GM18502 (cell line): ENCODE data around the gene SEMA3C.

Source experiments
- ATAC-seq: cut with Tn5 transposase; IDR thresholded peaks from one replicate; pipeline ENCODE4 v1.9.1; 2021; ENCODE audit warnings: mild to moderate bottlenecking; ENCODE audit not compliant: unreplicated experiment, poor library complexity

The SEMA3C gene

DNA sequence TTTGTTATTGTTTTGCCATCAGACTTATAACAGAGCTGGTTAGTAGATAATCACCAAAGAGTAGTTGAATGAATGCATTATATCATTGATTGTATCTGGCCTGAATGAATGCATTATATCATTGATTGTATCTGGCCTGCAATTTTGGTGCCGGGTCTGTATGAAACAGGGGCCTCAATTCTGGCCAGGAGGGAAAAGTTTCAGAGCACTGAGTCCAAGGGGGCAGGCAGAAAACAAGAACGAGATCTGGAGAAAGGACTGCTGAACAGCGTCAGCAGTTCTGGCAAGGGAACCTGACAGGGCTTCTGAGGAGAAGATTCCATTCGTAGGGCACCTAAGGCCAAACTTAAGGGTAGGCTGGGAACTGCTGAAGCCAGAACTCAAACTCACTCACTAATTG is 128.0 kb downstream of the SEMA3C start:
- ATAC-seq, result no peak

DNA sequence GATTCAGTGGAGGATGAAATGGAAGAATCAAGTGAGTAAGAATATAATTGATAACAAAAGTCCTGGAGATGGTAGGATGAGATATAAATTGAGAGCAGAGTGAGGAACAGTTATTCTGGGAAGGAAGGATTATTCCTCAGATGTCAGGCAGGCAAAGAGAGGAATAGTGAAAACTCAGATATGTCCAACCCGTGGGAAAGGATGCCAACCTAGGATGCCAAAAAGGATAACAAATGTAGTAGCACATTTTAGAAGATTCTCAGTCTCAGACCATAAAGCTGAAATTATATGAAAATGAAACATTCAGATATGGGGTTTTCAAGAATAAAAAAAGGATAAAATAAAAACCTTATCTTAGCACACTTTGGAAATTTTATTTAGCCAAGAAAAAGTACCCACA is 131.1 kb downstream of the SEMA3C start:
- no peak for ATAC-seq

DNA sequence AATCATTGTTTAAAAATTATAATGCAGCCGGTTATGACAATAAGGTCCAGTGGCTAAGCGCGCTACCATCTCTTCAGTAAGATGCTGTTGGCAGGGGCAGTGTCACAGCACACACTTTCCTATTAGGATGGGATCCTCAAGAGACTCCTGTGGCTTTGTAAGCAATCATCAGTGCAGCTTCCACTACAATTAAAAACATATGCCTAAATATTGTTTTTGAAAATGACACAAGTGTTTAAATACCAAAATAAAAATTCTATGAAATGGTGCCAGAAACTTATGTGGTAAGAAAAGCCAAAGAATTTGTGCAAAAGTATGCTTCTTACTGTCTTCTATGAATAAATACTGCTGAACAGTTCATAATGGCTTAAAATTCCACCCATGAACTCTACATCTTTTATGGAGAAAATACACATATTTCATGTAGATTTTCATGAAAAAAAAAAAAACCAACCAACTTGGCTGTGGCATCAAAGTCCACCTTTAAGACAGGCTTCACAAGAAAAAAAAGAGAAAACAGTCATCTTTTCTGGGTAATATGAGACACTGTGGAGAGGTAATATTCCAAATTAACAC is 132.8 kb downstream of the SEMA3C start:
- ATAC-seq, result no peak

DNA sequence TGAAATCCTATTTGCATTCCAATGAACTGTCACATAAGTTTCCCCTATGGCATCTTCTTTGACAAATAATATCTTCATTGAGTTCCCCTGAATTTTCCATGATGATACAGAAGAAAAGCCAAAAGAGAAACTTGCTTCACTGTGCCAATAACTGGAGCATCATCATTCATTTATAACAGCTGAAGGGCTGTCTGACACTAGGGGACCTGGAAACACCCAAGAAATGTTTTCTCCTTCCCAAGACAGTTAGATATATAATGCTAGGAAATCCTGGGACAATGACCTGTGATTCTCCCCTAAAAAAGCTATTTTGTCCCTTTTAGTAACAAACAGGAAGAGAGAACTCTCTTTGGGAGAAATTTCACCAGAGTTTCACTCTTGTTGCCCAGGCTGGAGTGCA is 133.6 kb downstream of the SEMA3C start:
- ATAC-seq, result no peak

DNA sequence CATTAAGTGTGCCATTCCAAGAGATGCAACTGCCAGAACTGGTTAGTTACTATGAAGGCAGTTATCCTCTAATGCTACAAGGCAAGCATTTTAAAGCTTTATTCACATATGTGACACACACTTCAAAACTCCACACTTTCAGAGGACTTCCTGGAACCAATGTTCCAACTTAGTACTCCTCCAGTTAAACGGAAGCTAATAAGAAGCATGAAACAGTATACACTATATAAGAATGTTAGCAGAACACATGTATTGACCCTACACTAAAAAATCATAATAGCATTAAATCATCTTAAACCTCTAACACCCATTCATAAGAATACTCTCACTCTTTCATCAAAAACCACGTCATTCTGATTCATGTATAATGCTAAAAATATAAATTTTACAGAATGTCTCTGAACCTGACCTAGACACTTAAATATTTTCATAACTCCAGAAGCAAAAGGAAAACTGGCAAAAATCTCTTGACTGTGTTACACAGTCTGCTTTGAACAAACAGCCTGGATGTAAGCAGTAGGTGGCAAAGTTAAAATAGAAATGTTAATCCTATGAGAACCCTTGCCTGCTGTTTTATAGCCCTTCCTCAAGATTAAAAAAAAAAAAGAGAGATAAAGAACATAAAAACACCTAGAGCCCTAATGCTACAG is 135.0 kb downstream of the SEMA3C start:
- no peak for ATAC-seq

DNA sequence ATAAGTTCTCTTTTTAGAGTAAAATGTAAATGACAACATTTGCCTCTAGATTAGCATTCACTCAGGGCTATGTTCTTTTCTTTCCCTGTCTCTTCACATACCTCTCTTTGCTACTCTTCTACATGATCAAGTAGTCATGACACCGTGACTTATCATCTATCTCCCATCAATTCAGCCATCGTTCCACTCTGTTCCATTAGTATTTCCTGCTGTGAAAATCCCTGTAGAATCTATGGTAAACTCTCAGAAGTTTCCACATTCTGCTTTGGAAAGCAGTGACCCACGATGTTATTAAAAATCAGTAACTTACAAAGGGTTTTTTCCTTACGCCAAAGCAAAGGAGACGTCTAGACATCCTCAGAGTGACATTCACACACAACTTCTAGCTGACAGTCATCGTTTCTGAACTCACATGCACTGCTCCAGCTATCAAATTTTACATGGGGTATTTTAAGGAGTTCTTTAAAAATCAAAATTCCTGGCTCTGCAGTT is 135.6 kb downstream of the SEMA3C start:
- ATAC-seq, result no peak

DNA sequence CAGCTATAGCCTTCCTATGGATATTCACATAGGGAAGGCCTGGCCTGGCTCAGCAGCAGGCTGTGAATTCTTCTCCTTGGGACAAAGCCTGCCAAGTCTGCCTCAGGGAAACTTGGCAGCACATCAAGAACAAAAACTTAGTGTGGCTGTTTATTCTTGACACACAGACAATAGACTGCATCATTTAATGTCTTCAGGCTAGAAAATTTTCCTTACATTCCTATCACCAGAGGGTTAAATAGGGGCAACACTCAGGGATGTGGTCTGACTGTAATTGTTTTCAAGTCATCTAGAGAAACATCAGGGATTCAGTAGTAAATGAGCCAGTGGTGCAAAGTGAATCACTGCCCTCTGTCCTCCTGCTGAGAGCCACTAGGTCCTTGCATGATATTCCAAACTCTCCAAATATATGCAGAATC is 137.3 kb downstream of the SEMA3C start:
- no peak for ATAC-seq

DNA sequence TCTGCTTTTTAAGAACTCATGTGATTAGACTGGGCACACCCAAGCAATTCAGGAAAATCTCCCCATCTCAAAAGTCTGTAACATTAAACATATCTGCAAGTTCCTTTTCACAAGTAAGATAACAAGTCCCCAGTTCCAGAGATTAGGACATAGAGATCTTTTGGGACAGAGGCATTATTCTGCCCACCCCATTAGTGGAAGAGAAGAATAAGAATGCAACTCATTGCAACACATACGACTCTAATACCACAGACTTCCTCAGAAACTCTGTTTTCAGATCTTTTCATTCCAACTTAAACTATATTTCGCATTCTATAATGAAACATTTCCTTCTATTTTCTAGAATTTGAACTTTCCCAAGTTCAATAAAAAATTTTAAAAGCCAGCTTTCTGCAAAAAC is 137.7 kb downstream of the SEMA3C start:
- ATAC-seq, result no peak

DNA sequence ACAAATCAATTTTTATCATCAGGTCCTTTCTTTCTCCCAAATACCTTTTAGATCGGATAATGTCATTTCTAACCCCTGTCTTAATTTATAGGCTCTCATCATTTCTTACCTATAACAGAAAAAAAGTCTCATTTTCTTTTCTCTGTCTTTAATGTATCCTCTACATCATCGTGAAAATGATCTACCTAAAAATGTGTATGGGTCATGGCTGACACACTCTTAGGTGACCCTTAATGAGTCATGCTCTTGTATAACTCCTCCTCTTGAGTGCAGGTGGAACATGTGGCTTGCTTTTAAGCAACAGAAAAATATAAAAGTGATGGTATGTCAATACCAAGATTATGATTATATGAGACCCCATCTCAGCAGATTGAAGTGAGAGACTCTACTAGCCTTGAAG is 139.4 kb downstream of the SEMA3C start:
- ATAC-seq, result no peak

DNA sequence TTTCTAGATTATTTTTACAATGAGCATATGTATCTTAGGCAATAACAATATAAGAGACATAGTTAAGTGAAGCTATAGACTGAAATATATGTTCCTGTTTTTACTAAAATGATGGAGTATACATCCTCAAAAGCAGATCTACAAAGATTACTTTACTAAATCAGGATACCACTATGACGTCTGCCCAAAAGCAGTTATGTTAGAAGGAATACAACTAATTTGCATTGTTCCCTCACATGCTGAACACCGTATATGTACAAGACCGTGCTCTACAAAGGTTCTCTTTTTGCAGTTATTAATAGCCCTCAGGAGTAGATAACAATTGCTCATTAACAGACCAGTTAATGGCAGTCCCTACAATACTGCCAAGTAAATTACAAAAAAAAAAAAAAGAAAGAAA is 143.0 kb downstream of the SEMA3C start:
- ATAC-seq, result no peak

DNA sequence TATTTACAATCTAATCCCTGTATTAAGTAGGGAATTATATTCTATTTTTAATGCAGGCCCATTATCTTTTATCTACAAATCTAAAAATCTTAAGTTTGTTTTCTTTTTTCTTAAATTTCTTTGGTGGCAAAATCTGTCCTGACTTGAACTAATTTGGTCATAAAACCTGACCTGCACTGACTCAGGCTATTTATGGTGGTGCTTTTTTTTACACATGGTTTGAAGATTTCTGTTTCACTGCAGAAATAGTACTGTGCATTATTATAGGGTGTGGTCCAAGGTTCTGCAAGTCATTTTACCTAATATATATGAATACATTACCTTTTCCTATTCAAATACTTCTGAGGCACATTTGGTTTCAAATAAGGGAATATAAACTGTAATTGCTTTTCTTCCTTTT is 143.4 kb downstream of the SEMA3C start:
- ATAC-seq, result no peak

DNA sequence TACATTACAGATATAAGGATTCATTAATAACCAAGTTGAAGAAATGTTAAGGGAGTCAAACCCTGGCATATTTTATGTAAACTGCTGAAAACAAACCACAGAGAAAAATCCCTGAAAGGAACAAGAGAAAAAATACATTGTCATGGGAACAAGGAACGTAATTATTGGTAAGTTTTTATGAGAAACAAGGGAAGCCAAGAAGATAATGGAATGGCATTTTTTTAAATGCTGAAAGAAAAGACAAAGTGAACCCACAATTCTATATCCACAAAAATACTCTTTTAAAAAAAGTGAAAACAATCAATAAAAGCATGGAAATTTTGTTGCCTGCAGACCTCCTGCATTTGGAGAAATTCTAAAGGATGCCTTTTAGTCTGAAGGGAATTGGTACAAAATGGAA is 144.0 kb downstream of the SEMA3C start:
- no peak for ATAC-seq

DNA sequence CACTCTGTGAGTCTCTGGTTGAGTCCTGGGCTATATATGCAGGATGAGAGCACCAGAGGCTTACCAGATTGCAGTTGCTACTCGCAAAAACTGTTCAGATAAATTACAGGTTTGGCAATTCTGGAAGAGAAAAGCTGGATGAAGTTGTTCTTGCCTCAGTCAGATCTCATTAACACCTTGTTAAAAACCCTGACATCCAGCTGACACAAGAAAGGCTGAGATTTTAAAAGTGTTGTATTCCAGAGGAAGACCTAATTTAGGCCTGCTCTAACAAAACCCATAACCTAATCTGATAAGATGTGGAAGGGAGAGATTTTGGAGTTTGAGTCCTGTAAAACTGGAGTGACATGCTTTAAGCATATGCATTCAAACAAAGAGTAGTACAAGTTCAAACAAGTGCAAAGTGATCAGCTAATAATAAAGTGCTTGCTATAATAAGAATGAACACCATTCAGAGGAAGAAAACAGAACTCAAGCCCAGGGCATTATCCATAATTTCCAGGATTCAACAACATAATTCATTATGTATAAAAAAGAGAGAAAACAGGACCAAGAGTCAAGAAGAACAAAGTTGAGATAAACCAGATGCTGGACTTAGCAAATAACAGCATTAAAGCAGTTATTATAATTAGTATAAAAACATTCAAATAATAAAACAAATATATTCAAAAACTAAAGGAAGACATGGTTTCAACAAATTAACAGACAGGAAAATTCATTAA is 144.9 kb downstream of the SEMA3C start:
- no peak for ATAC-seq

DNA sequence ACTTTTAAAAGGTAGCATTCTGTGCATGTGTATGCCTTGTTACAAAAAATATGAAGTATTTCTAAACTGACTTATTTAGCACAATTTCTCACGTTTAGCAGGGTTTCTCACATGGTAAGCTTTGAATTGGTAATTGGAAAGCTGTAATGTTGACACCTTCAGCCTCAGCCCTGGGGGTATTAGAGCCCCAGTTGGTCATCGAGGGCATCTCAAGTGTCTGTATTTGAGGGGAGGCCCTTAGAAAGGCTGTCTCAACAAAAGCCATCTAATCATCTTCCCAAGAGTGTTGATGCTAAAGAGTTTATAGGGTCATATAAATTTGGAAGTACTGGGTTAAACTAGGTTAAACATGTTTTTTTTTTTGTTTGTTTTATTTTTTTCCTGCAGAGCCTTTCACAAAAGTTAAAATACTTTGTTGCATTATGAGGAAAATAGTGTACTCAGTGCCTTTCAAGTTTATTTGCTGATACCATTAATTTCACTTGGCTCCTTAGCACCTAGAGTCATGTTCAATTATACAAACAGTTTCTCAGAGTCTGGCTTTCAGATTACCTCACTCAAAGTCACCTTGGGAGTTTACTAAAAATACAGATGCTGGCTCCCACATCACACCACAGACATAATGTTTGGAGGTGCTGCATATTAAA is 146.4 kb downstream of the SEMA3C start:
- ATAC-seq, result no peak

DNA sequence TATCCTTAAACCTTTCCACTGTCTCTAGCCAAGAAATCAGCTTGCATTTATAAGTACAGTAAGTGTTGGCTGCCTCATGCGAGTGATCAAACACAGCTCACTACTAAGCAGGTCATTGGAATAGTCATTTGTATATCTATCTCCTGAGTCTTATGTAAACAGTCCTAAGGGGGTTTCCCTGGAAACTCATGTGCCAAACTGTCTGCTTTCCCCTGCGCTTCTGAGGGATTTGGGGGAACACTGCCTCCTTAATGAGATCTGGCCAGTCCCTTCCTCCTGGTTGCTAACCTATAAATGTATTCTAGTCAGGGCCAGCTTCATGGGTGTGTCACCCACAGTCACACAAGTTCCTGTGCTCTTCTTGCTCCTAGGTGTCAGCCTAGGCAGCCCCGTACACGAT is 147.3 kb downstream of the SEMA3C start:
- ATAC-seq, result no peak

DNA sequence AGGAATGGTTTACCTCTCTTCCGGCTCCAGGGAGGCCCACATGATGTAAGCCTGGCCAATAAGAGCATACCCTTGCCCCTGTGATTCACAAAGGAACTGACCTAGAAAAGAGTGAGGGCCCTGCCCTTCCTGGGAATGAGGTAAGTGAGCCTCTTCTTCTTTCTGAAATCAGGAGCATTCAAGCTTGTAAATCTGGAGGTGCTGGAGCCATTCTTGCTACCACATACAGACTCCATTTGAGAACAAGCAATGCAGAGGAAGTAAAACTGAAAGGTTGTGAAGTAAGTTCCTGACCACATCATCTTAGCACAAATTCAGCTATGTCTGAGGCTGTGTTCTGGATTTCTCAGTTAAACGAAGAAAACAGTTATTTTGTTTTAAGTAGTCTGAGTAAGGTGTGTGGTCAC is 148.2 kb downstream of the SEMA3C start:
- ATAC-seq, result peak; percentile 79

DNA sequence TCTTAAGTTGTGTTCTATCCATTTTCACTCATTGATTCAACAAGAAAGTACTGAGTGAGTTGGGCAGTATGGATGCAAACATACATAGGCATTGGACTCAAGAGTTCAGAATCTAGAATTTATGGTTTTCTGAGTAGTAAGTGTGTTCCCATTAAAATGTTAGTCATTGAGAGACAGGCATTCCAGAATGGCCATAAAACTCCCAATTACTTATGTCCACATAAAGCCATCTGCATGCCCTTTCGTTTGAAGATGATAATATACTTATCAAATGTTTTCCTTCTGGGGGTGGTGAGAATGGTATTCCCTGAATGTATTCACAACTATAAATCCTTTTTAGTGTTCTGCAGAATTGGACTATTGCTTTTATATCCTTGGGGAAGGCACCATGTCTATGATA is 148.8 kb downstream of the SEMA3C start:
- ATAC-seq, result no peak

DNA sequence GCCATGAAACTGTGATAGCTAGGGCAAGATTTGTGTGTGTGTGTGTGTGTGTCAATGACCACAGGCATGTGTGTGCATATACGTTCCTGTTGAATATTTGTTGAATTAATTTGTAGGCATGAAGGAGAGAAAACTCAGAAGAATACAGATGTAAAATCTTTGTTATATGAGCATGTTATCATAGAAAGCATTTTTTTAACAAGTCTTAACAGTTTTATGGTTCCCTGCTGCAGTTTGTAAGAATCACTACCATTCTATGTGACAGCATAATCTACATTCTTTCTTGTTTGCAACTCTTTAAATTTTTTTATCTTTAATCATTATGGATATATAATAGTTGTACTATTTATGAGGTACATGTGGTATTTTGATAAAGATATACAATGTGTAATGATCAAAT is 150.1 kb downstream of the SEMA3C start:
- no peak for ATAC-seq

DNA sequence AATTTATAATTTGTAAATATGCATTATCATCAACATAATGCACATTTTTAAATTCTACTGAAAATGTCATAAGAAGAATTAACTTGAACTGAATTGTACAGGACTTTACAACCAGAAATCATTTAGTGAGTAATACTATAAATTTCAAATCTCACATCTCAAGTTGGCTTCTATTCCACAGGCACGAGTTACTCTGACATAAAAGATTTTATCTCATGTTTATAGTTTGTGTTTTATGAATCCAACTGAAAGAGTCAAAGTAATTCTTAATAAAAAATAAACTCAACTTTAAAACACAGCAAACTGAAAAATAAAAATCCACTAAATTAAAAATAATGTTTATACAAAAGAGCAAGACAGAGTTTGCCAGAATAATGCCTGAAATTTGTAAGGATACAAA is 151.2 kb downstream of the SEMA3C start:
- ATAC-seq, result no peak

DNA sequence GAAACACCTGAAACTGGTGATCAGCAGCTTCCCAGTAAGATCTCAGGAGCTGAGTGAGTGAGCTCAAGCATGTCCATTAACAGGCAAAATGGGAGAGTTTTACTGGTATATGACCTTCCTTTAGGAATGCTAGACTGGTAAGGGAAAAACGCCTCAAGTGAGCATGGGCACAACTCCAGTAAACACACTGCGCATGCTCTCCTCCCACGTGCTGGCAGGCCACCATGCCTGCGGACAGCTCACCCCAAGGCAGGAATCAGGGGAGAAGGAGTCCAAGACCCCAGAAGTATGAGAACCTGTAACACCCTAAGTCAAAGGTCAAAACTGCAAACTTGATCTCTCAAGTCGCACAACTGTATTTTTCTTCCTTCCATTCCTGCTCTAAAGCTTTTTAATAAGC is 152.1 kb downstream of the SEMA3C start:
- ATAC-seq, result no peak

DNA sequence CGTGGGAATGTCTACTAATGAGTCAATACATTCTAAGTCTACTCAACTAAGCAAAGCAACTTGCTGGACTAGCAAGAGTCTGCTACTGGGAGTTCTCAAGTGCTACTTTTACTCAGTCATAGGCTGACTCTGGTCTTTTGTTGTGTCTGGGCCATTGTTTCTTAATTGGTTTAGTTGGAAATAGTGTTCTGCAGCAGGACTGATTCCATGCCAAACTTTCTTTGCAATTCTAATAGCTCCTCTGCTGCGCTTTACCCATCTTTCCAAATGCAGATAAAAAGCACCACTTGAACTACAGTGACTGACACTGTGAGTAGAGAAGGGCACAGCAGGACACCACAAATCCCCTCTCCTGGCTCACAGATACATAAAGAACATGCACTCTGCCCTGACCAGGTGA is 154.7 kb downstream of the SEMA3C start:
- ATAC-seq, result no peak
